Measurements from ENCODE around the gene GIMAP5.

Gene GIMAP5

GRCh38 chr7:150734254-150734653 is 3.0 kb upstream of the GIMAP5 start:
- no peak overlapping the region for H3K4me3 ChIP-seq (ENCODE audit: low read length)
- no peak for DNase-seq (ENCODE audit: low read depth)
- TF ChIP-seq CTCF (conservative IDR thresholded peaks at IDR 0.05; ENCODE audit: low read length): no peak

- no peak overlapping the region for H3K4me3 ChIP-seq (ENCODE audit: low read length)
- no peak for DNase-seq (ENCODE audit: low read depth)
- no peak for TF ChIP-seq CTCF (conservative IDR thresholded peaks at IDR 0.05; ENCODE audit: low read length)
These were observed 1.4 kb upstream of the GIMAP5 start for GRCh38 chr7:150735596-150736358.

GRCh38 chr7:150736864-150737263 is 354 bp upstream of the GIMAP5 start:
- TF ChIP-seq CTCF (conservative IDR thresholded peaks at IDR 0.05; ENCODE audit: low read length): no peak
- no peak overlapping the region for H3K4me3 ChIP-seq (ENCODE audit: low read length)
- no peak for DNase-seq (ENCODE audit: low read depth)

- TF ChIP-seq CTCF (conservative IDR thresholded peaks at IDR 0.05; ENCODE audit: low read length): no peak
- no peak for DNase-seq (ENCODE audit: low read depth)
- H3K4me3 ChIP-seq (ENCODE audit: low read length): no peak overlapping the region
These were observed 874 bp downstream of the GIMAP5 start for GRCh38 chr7:150738092-150738491.

DNA sequence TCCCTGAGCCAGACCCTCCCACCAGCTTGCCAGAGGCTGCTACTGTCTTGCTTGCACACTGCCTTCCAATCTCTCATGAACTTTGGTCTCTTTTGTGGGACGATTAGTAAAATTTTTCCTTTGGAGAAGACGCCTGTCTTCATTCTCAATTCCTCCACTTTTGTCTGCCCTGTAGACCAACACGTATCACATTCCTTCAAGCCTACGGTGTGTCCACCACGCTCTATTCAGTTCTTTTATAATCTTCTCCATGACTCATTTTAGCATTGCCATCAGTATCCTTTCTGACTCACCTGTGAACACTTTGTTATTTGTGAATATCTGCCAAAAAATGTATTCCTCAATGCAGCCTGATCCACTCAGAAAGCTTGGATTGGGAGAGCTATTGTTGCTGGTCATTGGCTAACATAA is 1.4 kb downstream of the GIMAP5 start:
- DNase-seq (ENCODE audit: low read depth): no peak
- no peak overlapping the region for H3K4me3 ChIP-seq (ENCODE audit: low read length)
- no peak for TF ChIP-seq CTCF (conservative IDR thresholded peaks at IDR 0.05; ENCODE audit: low read length)

DNA sequence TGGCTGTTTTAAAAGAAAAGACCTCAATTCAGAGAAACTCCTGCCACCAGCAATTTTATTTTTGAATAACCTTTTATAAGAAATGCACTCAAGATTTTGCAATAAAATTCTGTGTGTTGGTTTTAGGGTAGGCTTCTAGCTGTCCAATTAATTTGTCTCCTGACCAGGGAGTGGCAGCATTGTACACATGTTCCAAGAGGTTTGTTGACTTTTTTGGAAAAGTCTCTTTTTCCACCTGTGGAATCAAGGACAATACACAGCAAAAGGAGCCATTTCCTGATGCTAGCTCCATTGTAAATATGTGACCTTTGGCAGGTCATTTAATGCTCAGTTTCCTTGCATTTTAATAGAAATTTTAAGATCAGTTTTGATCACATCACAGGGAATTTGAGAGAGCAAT is 1.8 kb downstream of the GIMAP5 start:
- TF ChIP-seq CTCF (conservative IDR thresholded peaks at IDR 0.05; ENCODE audit: low read length): no peak
- DNase-seq (ENCODE audit: low read depth): no peak
- H3K4me3 ChIP-seq (ENCODE audit: low read length): no peak overlapping the region

GRCh38 chr7:150740053-150740452 is 2.8 kb downstream of the GIMAP5 start:
- TF ChIP-seq CTCF (conservative IDR thresholded peaks at IDR 0.05; ENCODE audit: low read length): no peak
- no peak for DNase-seq (ENCODE audit: low read depth)
- H3K4me3 ChIP-seq (ENCODE audit: low read length): no peak overlapping the region
